Uterus (tissue), 4 donors: ENCODE data around the gene CEP72. TPM values are rescaled to one million over a fixed set of nuclear protein-coding genes. Genes with fewer than 3 reads are reported as not detected.
A peak's percentile ranks its signal among the peaks of the same experiment; 100 is the strongest.
"Not testable (repeated sequence)": the region's sequence is repeated elsewhere in the genome, so short reads cannot be mapped to it uniquely, and the experiment has no call there.

Source experiments
- DNase-seq, 2 donors: peaks; one replicate each; pipeline ENCODE4 v3.0.0-alpha.2; 2019 to 2020
- H3K27ac ChIP-seq, 2 donors: fragments of 200-600 bp; sonication (generic); 1 replicate in 1 of 2; 2 replicates in 1 of 2; pipeline ENCODE4 v1.5.1; 2016 to 2018
- H3K27me3 ChIP-seq, 2 donors: fragments of 200-600 bp; sonication (generic); one replicate each; pipeline ENCODE4 v1.5.1; 2018 to 2019; ENCODE audit warnings: control low read depth in 1 of 2
- H3K36me3 ChIP-seq, 2 donors: fragments of 200-600 bp; sonication (generic); one replicate each; pipeline ENCODE4 v1.5.1; 2019; ENCODE audit warnings: control low read depth in 1 of 2
- H3K4me1 ChIP-seq, 2 donors: fragments of 200-600 bp; sonication (generic); one replicate each; pipeline ENCODE4 v1.5.1; 2018 to 2019; ENCODE audit warnings: control low read depth in 1 of 2
- H3K4me3 ChIP-seq, 2 donors: fragments of 200-600 bp; sonication (generic); 1 replicate in 1 of 2; 2 replicates in 1 of 2; pipeline ENCODE4 v1.5.1; 2018 to 2019; ENCODE audit warnings: mild to moderate bottlenecking in 1 of 2
- H3K9me3 ChIP-seq, 2 donors: fragments of 200-600 bp; sonication (generic); one replicate each; pipeline ENCODE4 v1.5.1; 2019; ENCODE audit warnings: control low read depth in 1 of 2
- POLR2A ChIP-seq, 2 donors: fragments of 450-650 bp; IDR thresholded peaks; one replicate each; pipeline ENCODE4 v1.6.1; 2016; ENCODE audit warnings: antibody characterized with exemption in 2 of 2, mild to moderate bottlenecking in 1 of 2, moderate library complexity in 1 of 2
- intact Hi-C: fragments of 100-400 bp; cut with DNase I; formaldehyde crosslinking; loops from one replicate; pipeline ENCODE4 v1.15.1; 2023; ENCODE audit warnings: low total_unique reads
- total RNA-seq, 4 donors: library from RNA; depleted of rRNA in 3 of 4; stranded (reverse); fragments of >200 nt in 3 of 4; gene quantifications; one replicate each; pipeline versions ENCODE4 v1.1.0 to v1.2.4, GENCODE V29; 2014 to 2023
- TF ChIP-seq, protein P1 (sequence below), 4 experiments: fragments of 200-600 bp in 2 of 4; fragments of 450-650 bp in 2 of 4; sonication (generic) in 2 of 4; IDR thresholded peaks; one replicate each; pipeline ENCODE4 v1.5.1; 2016 to 2019; ENCODE audit warnings: antibody characterized with exemption in 4 of 4, mild to moderate bottlenecking in 2 of 4, moderate library complexity in 1 of 4
- donor health status: DM: yes; HTN: yes; CAD: no.

CEP72 gene
- total RNA-seq, 4 donors from 2014 or later: 0.26 to 11.9 (median 4.9) TPM

DNA sequence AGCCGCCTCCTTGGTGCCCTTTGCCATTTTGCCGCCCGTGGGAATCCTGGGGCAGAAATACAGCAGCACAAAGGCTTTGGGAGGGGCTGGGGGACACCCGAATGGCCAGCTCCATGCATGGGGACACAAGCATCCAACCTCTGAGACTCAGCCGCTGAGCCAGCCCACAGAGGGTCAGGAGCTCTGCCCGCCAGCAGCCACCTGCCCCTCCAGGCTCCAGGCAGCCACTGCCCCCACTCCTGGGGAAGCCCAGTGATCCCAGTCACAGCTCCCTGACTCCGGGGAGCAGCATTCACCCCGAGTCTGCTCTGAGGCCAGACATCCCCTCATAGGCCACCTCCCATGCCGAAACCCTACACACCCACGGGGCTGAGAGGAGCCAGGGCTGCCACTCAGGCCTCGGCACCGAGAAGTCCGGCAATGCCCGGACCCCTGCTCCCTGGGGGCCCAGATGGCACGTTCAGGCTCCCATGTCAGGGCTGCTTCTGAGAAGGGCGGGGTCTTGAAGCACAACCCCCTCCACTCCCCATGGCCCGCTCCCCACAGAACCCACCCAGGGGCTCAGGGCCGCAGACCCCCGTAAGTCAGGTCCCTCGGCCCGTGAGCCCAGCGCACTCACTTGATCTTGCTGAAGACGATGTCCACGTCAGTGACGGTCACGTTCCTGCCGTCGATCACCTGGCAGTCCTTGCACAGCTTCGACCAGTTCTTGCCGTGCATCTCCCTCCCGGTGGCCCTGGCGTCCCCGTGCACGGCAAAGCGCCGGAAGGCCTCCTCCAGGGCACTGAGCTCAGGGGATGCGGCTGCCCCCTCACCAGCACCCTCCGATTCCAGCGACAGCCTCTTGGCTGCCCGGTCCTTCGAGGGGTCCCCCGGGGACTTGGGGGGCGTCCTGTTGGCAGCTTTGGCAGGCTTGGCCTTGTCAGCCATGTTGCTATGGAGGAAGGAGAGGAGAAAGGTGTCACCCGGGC, 65.3 kb downstream of the CEP72 start:
- peak; percentile 8 to 11 for DNase-seq
- Histone ChIP-seq H3K4me3 (no peak overlapping the region), H3K27ac (no peak overlapping the region), H3K4me1 (peaks cover 0 to 21% of the 10 kb centered on the region in 2 donors), H3K36me3 (no peaks in the 10 kb centered on the region), H3K27me3 (no peaks in the 10 kb centered on the region), H3K9me3 (no peaks in the 10 kb centered on the region)
- intact Hi-C loops: loop anchor here (10.0 kb wide), 1 partner anchor 227 kb away; no protein-coding TSS in a partner anchor
- TF ChIP-seq, protein P1, sequence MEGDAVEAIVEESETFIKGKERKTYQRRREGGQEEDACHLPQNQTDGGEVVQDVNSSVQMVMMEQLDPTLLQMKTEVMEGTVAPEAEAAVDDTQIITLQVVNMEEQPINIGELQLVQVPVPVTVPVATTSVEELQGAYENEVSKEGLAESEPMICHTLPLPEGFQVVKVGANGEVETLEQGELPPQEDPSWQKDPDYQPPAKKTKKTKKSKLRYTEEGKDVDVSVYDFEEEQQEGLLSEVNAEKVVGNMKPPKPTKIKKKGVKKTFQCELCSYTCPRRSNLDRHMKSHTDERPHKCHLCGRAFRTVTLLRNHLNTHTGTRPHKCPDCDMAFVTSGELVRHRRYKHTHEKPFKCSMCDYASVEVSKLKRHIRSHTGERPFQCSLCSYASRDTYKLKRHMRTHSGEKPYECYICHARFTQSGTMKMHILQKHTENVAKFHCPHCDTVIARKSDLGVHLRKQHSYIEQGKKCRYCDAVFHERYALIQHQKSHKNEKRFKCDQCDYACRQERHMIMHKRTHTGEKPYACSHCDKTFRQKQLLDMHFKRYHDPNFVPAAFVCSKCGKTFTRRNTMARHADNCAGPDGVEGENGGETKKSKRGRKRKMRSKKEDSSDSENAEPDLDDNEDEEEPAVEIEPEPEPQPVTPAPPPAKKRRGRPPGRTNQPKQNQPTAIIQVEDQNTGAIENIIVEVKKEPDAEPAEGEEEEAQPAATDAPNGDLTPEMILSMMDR (IDR thresholded peaks at IDR 0.05): no peak
- no peak for TF ChIP-seq POLR2A (IDR thresholded peaks at IDR 0.05)

DNA sequence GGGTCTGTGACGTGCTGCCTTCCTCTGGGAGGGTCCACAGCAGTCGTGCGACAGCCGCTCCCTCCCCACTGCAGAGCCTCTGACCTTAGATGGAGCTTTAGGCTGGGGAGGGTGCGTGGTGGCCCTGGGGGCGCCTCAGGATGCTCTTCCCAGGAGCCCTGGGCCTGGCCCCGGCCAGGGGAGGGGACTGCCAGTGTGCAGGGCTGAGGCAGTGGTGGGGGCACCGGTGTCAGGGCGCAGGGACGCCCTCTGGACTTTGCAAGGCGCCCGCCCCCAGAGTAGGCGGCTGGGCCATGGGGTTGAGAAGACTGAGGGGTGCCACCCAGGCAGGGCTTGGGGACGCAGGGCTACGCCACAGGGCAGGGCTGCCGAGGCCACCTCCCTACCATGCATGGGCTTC, 66.4 kb downstream of the CEP72 start:
- H3K27me3 ChIP-seq, H3K27ac ChIP-seq, DNase-seq, H3K4me3 ChIP-seq, H3K9me3 ChIP-seq, H3K36me3 ChIP-seq: not testable (repeated sequence)
- peaks cover 0 to 10% of the 10 kb centered on the region in 2 donors for H3K4me1 ChIP-seq
- intact Hi-C loops: loop anchor here (10.0 kb wide), 1 partner anchor 226 kb away; no protein-coding TSS in a partner anchor

DNA sequence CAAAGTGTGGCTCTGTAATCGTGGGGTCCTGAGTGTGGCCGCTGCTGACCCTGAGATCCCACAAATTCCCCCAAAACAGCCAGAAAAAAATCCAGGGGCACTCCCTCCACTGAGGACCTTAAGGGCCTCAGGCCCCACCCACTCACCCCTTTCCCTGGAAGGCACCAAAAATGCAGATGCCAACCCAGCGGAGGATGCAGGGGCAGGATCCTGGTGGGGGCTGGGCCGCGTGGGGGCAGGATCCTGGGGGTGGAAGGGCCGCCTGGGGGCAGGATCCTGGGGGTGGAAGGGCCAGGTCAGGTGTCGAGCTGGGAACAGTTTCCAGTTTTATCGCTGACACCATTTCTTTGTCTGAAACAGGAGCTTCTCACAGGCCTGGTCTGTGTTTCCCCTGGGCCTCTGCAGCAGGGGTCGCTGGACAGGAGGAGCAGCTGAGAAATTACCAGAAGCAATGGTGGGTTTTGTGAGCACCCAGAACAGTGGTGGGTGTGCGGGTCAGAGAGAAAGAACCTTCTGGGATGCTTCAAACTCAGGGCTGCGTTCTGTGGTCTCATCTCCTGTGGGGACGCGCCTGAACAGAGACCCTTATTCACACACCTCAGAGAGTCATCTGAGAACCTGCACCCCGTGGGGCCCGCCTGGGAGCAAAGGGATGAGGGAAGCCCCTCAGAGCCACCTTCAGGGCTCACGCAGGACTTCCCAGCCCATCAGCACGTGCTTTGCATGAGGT, 67.2 kb downstream of the CEP72 start:
- H3K4me1 ChIP-seq, H3K4me3 ChIP-seq, DNase-seq, H3K27ac ChIP-seq, H3K27me3 ChIP-seq, H3K36me3 ChIP-seq, H3K9me3 ChIP-seq: not testable (repeated sequence)
- intact Hi-C loops: loop anchor here (10.0 kb wide), 1 partner anchor 225 kb away; no protein-coding TSS in a partner anchor

DNA sequence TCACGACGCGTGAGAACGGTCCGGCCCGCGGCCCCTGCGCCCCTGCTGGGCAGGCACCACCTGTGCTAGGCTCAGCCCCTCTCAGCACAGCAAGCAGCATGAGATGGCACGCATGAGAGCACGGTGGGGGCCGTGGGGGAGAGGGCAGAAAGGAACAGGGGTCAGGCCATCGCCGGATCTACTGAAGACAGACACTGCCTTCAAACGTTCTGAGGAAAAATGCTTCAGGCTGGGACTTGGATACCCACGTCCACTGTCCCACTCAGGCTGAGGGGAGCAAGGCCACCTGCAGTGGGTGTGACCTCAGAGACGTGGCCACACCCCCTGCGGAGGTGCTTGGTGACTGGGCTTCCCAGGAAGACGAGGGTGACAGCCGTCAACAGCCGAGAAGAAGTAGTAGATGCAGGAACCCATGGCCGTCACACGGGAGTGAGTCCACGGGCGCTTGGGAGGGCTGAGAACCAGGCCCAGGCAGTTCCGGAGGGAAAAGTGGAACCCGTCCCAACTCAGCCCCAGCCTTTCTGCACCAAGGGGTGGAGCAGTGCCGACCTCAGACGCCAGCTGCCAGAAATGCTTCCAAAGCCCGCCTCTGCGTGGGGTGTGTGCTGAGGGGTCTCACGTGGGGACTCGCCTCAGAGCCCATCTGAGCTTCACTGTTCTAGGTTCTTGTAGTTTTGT, 68.1 kb downstream of the CEP72 start:
- H3K36me3 ChIP-seq, DNase-seq, H3K27ac ChIP-seq, H3K27me3 ChIP-seq, H3K9me3 ChIP-seq, H3K4me1 ChIP-seq, H3K4me3 ChIP-seq, intact Hi-C loops: not testable (repeated sequence)

DNA sequence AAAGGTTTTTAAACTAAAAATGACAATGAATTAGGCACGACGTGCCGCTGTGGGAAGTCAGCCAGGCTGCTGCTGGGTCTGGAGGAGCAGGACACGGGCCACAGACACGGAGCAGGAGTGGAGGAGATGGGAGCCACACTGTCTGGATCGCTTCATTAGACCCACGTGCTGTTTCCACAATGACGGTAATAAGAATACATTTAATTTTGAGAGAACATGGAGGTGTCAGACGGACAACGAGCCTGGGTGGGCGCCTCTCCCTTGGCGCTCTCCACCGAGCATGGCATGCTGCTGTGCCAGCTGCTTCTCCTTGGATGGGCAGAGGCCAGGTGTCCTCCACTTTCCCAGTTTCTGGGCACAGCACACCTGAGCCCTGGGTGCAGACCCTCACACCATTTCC, 68.7 kb downstream of the CEP72 start:
- DNase-seq, intact Hi-C loops, H3K27me3 ChIP-seq, H3K9me3 ChIP-seq, H3K4me3 ChIP-seq, H3K4me1 ChIP-seq, H3K27ac ChIP-seq, H3K36me3 ChIP-seq: not testable (repeated sequence)

DNA sequence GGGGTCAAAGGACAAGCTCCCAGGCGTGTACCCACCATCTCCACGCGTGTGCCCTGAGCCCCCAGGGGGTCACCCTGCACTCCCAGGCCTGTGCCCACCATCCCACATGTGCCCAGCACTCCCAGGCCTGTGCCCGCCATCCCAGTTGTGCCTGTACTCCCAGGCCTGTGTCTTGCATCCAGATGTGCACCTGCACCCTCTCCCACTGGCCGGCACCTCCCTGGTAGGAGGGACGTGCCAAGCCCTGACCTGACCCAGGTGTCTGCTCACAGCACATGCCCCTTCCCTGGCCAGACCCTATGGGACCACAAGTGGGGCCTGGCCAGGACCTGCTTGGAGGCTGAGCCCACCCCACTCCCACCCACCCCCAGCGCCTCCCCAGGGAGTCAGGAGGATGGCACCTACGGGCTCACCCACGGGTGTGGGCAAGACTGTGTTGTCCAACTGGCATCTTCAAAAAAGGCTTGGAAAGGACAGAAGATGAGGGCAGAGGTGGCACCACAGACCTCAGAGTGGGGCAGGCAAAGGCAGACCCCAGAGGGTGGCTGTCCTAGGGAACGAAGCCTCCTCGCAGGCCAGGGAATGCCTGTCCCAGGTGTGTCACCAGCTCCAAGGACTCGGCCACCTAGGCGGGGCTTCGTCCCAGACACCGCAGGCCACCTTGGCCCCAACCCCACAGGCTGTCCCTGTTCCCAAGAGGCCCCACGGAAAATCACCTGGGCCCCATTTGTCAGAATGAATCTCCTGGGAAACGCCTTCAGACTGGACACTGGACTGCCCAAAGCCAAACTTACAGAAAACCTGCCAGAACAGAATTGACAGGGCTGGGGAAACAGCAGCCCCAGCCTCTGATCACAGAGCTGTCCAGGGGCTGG, 69.4 kb downstream of the CEP72 start:
- H3K27ac ChIP-seq, H3K9me3 ChIP-seq, H3K4me3 ChIP-seq, H3K36me3 ChIP-seq, H3K27me3 ChIP-seq, DNase-seq, intact Hi-C loops, H3K4me1 ChIP-seq: not testable (repeated sequence)

DNA sequence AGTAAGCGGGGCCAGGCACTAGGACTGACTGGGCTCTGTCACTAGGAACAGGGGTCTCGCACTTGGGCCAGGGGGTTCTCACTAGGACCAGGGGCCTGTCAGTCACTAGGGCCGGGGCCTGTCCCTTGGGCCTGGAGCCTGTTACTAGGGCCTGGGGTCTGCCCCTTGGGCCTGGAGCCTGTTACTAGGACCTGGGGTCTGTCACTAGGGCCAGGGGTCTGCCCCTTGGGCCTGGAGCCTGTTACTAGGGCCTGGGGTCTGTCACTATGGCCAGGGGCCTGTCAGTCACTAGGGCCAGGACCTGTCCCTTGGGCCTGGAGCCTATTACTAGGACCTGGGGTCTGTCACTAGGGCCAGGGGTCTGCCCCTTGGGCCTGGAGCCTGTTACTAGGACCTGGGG, 70.1 kb downstream of the CEP72 start:
- H3K27me3 ChIP-seq, H3K4me1 ChIP-seq, H3K36me3 ChIP-seq, H3K9me3 ChIP-seq, H3K4me3 ChIP-seq, intact Hi-C loops, H3K27ac ChIP-seq, DNase-seq: not testable (repeated sequence)

DNA sequence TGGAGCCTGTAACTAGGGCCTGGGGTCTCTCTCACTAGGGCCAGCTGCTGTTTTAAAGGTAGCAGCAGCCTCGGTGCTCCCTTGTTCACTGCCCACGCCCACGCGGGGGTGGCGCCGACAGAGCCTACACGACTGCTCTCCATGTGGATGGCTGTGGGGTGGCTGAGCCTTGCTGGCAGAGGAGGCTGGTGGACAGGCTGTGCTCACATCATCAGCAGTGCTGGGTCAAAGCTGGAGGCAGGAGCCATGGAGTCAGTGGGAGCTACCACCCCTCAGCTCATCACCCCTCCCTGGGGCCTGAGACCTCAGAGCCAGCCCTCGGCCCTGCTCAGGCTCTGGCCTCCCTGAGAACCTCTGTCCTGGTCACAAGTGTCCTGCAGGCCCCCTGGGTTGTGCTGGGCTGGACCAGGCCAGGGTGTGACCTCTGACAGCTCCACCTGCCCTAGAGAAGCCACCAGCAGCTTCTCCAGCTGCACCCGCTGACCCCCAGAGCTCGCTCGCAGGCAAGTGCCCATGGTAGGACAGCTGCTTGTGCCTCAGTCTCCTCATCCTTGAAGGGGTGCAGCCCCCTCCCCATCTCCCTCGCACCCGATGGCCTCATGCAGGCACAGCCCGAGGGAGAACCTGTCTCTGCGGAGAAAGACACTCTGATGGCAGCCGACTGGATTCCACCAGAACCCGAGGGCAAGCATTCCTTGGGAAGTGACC, 70.7 kb downstream of the CEP72 start:
- intact Hi-C loops, H3K4me1 ChIP-seq, H3K27me3 ChIP-seq, H3K4me3 ChIP-seq, H3K36me3 ChIP-seq, H3K9me3 ChIP-seq, H3K27ac ChIP-seq: not testable (repeated sequence)
- DNase-seq: peak in 1 of 2 donors; percentile 6
